ENCODE results near the gene PATJ.

GRCh38 chr1:62194651-62195544, 452.6 kb downstream of the PATJ start, which contains the start of gene L1TD1:
- no peak for TF ChIP-seq CTCF (IDR thresholded peaks at IDR 0.05; ENCODE audit: insufficient read depth, low read length)
- no peak for TF ChIP-seq POLR2AphosphoS5 (IDR thresholded peaks at IDR 0.05; ENCODE audit: low read depth)
- TF ChIP-seq GABPA (IDR thresholded peaks at IDR 0.05; ENCODE audit: low read depth): no peak
- no peak for TF ChIP-seq REST (IDR thresholded peaks at IDR 0.05; ENCODE audit: insufficient replicate concordance, low read depth)

Measured in HL-60 (cell line).